HG03060 (cell line): ENCODE results near the gene PPP4C.
A peak's percentile ranks its signal among the peaks of the same experiment; 100 is the strongest.
"Not testable (repeated sequence)": the region's sequence is repeated elsewhere in the genome, so short reads cannot be mapped to it uniquely, and the experiment has no call there.

ENCODE experiments used
- ATAC-seq: cut with Tn5 transposase; IDR thresholded peaks from one replicate; pipeline ENCODE4 v1.9.1; 2021; ENCODE audit warnings: low read depth, moderate number of reproducible peaks; ENCODE audit not compliant: unreplicated experiment

PPP4C gene

DNA sequence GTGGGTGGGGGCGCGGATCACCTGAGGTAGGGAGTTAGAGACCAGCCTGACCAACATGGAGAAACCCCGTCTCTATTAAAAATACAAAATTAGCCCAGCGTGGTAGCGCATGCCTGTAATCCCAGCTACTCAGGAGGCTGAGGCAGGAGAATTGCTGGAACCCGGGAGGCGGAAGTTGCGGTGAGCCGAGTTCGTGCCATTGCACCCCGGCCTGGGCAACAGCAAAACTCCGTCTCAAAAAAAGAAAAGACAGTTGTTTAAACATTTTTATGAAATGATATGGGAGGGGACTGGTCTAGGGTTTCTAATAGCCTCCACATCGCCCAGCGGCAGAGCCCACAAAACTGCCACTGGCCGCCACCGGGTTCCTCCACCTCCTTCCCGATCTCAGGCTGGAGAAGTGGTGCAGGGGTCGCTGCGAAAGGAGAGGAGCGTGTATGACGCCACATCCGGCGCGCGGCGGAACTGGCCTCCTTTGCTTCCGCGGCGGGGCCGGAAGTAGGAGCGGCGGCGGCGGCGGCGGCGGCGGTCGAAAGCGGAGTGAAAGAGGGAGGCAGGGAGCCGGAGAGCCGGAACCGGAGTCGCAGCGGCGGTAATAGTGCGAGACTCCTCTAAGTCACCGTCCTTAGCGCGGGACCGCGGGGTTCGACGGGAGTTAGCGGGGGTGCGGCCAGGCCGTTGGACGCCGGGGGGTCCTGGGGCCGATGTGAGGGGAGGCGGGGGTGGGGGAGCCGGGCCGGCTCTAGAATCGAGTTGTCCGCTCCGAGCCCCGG is at the start of gene PPP4C:
PPP4C (plus strand) TSS at position 492 of the 773 bp plus-strand sequence. CDS start 384 bp downstream, outside the sequence.
- no peak for ATAC-seq

DNA sequence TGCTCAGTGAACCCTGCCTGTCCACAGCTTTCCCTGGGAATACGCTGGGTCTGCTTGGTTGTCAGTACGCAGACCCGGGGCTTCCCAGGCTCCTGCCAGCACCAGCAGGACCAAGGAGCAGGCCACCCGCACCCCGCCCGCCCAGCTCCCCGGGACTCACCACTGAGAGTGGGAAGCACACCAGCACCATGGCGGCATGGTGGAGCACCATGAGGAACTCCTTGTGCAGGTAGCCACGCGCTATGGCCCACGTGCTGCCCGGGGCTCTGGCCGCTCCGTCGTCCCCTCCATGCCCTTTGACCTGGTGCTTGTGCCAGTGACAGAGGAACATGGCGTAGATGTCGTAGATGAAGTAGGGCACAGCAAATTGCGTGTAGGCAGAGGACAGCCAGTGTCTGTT is 49.3 kb upstream of the PPP4C start:
- no peak for ATAC-seq

DNA sequence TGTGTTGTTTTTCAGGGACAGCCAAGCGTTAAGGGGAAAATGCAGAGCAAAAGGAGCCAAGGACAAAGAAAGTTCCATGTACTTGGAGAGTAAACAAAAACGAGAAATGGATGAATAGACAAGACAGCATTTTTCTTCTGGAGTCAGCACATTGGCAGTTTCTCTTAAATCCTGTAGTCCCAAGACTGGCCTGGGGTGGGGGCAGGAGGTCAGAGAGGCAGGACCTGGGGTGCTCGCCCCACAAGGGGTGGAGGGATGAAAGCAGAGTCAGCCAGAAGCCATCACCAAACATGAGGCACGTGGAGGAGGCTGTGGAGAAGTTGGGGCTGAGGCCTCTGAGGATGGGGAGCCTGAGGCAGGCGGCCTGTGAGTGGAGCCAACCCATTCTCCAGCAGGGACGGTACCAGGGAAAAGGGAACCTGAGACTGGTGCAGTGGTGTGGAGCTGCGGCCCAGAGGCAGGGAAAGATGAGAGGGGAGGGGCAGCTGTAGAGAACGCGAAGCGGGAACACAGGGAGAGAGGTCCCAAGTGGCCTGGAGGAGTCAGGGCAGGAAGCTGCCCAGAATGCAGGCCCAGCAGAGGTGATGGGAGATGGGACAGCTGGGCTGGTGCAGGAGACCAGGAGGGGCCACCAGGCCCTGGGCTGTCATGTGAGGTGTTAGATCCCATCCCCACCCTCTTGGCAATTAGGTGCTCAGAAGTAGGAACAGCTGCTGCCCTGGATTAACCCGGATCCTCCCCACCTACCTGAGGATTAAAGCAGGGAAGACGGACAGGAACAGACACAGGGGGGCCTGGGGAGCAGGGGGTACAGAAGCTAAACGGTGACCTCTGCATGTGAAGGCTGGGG is 48.0 kb upstream of the PPP4C start:
- ATAC-seq = no peak

DNA sequence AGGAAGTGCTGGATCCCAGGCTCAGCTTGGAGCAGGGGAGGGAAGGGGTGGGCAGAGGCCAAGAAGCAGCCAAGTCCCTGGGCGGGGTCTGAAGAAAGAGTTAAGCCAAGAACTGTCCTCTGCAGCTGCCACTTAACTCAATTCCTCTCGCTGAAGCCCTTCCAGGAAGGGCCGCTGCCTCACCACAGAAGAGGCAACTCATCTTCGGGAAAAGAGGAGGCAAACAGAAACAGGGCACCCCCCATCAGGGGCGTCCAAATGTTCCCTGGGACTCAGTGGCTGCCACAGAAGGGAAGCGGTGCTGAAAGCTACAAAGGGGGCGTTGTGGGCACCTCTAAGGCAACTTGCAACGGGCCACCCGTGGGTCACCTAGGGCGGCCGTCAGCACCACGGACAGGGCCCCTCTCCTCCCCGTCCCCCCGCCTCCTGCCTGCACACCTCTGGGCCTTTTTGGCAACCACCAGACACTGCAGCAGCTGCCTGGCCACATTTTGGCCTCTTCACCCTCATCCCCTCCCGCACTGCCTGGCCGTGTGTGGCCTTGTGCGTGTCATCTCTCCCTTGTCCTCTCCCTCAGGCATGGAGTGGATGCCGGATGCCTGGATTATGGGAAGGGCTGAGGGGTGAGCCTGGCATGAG is 47.2 kb upstream of the PPP4C start:
- ATAC-seq = no peak

DNA sequence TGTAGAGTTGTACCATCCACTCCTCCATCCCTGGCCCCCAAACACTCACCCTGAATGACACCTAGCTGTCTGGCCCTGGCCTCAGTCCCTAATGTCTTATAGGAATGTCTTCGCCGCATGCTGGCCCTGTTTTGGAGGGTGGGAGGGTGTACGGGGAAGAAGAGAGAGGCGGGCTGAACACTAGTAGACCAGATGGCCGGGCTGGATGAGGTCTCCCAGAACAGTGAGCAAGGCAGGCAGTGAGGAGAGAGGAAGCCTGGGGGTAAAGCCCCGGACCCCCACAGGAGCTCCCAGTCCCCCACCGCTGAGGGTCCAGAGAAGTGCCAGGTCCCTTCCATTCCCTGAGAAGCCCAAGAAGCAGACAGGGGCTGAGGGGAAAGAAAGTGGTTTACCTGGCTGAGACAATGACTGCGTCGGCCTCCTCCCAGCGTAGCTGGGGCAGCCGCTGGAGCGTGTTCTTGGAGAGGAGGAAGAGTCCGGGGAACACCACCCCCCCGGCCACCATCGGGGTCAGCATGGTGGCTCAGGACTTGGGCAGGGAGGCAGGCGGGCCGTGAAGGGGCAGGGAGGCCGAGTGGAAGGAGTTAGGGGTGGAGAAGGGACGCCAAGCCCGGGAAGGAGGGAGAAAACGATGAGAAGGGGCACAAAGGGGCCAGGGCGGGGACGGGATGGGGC is 45.6 kb upstream of the PPP4C start:
- no peak for ATAC-seq

DNA sequence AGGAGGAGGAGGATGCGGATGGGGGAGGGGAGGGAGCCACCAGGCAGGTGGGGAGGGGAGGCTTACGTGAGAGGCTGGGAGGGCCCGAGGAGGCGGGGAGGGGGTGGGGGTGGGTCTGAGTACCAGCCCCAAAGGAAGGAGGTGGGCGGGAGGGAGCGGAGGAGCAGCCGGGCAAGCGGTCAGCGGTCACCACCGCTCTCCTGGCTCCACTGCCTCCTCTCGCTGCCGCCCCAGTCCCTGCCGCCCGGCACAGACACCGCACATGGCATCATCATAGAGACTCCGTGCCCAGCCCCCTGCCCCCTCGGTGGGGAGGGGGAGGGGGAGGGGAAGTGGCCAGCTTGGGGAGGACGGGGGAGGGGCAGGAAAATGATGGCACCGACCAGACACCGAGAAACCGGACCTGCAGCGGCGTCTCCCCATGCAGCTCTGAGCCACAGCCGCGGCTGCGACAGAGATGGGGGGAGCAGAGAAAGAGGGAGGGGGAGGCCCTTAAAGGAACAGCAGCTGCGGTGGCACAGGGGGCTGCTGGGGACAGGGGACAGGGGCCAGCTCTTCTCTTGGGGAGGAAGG is 44.9 kb upstream of the PPP4C start, which contains the start of gene TLCD3B:
TLCD3B (minus strand) TSS at position 431 of the 573 bp plus-strand sequence. CDS start 744 bp downstream, outside the sequence.
- no peak for ATAC-seq

DNA sequence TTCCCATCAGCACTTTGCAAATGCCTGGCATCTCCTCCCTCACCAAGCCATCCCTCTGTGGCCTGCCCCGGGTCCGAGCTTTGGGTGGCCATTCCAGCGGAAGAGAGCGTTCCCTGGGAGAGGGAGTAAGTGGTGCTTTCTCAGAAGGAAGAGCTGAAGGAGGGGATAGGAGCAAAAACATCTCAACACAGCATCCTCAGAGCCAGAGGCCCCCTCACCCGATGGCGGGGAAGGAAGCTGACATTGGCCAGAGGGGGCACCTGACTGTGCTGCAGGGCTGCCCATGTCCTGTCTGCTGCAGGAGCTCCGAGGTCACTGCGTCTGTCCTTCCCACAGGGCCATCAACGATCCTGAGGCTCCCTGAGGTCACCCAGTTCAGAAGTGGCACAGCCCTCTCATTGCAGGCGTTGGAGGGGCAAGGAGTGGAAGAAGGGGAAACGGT is 44.3 kb upstream of the PPP4C start:
- ATAC-seq = no peak

DNA sequence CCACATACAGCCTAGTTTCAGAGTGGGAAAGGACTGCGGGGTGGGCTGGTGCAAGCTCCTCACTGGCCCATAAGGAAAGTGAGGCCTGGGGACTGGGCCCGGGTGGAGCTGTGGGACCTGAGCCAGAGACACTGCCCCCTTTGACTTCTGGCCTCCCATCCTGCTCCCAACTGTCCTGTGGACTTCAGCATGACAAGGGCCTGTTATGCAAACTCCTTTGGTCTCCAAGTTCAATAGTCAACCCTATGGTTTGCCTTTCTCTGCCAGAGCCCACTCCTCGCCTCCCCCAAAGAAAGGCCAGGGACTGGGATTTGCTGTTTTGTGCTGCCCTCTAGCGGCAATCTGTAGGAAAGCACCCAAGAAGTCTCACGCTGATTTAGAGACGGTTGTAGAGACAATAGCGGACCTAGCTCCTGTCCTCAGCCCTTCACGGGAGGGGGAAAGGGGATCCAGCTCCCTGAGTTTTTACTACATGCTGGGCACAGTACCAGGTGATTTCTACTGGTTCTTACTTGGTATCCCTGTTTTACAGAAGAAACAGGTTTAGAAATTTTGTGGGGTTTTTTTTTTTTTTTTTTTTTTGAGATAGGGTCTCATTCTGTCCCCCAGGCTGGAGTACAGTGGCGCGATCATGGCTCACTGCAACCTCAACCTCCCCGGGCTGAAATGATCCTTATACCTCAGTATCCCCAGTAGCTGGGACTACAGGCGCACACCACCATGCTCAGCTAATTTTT is 43.5 kb upstream of the PPP4C start:
- ATAC-seq = no peak

DNA sequence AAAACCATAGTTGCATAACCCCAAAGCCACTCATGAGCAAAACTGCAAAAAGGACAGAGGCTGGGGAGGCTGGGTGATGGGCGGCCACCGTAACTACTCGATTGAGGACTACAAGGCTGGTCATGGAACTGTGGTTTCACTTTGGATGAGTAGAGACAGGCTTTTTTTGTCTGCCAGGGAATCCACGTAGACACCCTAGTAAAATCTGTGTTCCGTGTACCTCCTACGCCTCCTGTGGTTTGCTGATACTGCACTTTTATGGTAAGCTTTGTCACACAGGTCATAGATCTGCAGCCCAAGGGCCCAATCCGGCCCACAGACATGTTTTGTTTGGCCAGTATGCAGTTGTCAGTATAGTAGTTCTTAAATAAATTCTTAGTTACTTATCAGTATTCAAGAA is 42.5 kb upstream of the PPP4C start:
- ATAC-seq = no peak

DNA sequence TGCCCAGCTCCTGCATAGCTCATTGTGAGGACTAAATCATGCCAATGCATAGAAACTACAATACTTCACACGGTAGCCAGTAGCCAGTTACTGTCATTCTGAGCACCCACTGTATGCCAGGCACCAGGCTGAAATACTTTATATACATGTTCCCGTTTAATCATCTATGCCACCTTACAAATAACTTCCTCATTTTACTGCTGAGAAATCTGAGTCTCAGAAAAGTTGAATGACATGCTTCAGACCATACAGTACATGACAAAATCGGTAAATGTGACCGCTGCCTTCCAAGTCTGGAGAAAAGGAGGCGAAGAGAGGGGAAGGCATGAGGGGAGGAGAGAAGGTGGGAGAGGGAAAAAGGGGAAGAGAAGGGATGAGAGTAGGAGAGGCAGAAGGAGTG is 35.6 kb upstream of the PPP4C start:
- no peak for ATAC-seq

DNA sequence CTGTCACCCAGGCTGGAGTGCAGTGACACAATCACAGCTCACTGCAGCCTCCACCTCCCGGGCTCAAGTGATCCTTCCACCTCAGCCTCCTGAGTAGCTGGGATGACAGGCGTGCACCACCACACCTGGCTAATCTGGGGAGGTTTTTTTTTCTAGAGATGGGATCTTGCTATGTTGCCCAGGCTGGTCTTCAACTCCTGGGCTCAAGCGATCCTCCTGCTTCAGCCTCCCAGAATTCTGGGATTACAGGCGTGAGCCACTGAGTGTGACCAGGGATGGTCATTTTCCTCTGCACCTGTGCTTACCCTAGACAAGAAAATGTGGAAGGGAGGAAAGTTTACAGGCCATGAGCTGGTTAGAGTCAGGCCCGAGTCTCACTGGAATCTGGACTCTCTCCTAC is 35.1 kb upstream of the PPP4C start:
- ATAC-seq = not testable (repeated sequence)

DNA sequence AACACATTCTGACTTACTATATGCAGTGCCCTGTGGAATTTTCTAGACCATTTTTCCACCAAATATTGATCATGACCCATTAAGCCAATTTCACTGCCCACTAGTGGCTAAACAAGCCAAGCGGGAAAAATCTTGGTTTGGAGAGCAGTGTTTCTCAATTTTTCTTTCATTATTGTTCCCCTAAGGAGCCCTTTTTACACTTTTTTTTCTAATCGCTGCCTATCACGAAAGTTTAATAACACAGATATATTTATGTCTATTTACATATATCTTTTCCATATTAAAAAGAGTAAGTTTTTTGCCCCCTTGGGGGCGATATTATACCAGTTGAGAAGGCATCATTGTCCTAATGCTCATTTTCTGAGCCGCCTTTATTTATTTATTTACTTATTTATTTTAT is 34.0 kb upstream of the PPP4C start:
- no peak for ATAC-seq

DNA sequence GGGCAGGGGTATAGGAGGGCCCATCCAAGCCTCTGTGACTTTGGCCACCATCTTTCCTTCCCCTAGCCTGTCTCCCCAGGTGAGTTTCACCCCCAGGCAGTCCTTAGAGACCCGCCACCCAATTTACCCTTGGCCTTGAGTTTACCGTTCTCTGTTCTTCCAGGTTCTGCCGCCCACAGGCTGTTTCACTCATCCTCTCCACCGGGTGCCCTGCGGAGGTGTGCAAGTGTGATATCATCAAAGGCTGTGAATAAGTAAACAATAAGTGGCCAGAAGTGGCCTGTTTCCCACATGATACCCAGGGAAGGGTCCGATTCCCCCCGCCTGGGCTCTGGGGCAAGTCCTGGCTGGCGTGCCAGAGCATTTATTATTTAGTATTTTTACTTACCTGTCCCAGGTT is 29.6 kb upstream of the PPP4C start:
- ATAC-seq = no peak

DNA sequence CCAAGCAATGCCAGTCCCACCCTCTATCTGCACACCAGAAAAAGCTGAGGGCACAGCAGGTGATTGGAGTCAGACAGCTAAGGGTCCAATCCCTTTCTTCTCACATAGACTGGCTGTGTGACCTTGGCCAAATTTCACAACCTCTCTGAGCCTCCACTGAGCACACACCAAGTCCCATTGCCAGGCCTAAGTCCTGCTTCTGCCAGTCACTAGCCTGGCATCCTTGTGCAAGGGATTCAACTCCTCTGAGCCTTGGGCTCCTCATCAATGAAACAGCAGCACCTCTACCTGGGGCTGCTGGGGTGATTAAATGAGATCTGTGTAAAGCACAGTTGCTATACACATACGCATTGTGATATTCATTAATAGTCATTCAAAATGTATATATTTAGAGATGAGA is 29.2 kb upstream of the PPP4C start:
- no peak for ATAC-seq

DNA sequence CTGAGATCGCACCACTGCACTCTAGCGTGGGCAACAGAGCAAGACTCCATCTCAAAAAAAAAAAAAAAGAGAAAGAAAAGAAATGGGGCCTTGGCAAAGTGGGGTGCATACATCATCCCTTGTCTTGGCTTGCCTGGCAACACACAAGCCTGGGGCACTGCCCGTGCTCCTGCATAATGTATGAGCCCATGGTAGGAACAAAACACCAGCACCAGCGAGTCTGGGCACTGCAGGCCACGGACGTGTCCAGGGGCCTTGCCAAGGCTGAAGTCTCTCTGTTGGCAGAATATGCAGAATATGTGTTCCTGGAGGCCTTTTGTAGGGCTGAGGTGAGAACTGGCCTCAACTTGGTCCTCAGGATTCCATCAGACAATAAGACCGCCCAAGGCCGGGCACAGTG is 25.9 kb upstream of the PPP4C start:
- no peak for ATAC-seq

DNA sequence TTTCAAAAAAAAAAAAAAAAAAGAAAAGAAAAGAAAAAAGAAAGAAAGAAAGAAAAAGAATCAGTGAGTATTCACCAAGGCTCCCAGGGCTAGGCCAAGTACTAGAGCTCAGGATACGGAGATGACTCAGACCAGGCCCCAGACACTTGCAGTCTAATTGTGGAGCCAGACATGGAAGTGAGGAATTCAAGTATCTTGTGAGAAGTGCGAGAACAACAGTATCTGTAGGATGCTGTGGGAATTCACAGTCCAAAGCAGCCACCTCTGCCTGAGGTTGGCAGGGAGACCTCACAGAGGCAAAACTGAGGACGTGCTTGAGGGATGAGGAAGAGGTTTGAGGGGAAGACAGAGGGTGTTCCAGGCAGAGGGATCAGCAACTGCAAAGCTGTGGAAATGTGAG is 24.3 kb upstream of the PPP4C start:
- no peak for ATAC-seq

DNA sequence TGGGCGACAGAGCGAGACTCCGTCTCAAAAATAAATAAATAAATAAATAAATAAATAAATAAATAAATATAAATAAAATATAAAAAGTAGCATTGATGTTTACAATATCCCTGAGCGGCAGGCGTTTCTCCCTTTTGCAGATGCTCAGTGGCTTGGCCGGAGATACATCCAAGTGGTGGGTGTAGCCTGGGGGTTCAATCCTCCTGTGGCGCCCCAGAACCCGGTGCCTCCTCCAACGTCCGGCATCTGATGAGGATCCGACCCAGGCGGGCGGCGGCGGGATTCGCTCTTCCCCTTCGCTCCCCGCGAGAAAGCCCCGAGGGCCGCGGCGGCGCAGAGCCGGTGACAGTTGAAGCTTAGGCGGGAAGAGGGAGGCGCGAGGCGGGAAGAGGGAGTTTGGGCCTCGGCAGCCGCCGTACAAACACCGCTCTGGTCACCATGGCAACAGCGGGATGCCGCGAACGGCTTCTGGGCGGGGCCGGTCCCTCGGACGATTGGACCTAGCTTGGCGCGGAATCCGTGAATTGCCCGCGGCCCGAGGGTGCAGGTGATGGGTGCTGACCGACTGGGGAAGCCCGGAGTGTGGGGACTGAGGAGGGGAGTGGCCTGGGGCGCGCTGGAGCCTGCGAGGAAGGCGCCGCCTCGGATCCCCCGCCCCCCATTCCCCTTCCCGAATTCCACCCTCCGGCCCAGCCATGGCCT is 23.0 kb upstream of the PPP4C start:
- peak; percentile 71 for ATAC-seq

DNA sequence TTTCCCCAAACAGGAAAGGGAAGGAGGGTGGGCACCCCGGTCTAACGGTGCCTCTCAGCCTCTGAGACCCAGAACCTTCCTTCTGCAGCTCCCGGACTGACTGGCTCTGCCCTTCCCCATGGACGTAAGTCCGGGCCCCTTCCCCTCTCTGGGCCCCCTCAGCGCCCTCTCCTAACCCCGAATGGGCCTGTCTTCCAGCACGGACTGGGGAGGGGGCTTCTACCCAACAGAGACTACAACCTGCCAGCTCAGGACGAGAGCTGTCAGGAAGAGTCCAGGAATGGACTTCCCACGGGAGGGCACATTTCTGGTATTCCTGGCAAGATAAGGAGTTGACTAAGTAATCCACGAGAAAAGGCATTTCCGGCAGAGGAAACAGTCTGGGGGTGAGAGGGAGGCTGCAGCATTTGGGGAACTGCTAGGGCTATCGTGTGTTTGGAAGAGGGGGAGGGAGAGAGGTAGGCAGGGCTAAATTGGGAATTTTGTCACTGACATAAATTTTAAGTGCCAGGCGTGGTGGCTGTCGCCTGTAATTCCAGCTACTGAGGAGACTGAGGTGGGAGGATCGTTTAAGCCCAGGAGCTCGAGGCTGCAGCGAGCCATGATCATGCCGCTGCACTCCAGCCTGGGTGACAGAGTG is 22.3 kb upstream of the PPP4C start:
- ATAC-seq = no peak

DNA sequence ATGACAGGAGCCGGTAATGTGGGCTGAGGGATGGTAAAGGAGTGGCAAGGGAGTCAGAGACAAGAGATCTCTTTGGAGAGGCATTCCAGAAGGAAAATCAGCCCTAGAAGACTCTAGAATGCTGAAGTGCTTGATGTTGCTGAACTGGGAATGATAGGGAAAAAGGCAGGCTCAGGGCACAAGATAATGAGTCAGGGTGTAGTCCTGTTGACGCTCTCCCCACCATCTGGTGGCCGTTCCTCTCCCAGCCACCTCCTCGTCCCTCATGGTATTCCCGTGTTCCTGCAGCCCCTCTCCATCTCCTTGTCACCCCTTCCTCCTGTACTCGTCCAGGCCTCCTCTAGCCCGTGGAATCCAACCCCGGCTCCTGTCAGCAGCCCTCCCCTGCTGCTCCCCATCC is 21.3 kb upstream of the PPP4C start:
- no peak for ATAC-seq
